ENCODE measurements around the gene CSK. TPM values are rescaled to one million over a fixed set of nuclear protein-coding genes. Genes with fewer than 3 reads are reported as not detected.

Gene CSK
- total RNA-seq, 2 donors from 2014 or later = 188 to 208 TPM

DNA sequence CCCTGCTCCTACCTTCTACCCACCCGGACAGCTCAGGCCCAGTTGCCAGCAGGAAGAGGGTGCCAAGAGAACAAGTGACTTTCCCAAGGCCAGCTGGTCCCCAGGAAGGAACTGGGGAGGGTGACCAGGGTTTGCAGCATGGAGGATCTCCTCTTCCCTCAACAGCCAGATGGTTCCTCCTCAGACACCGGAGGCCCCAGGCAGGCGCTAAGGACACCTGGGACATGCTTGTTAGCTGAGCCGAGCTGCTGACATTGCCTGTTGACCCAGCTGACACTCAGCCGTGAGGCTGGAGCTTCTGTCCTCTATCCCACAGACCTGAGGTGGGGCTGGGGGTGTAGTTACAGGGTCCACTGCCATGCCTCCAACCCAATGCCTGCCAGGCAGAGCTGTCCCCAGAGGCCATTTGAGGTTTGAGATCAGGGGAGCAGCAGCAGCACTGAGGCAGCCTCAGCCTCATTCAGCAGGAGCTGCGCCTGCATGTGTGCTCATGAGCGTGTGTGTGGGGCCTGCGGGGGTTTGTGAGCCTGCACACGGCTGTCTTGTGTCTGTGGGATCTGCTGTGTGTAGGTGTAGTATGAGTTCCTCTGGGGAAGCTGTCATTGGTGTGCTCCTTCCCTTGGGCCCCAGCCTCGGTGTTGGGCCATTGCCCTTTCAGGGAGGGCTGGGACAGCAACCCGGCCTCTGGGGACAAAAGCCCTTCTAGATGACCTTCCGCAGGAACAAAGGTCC lies 51.7 kb downstream of the CSK start:
- Mint-ChIP-seq H3K4me3 (no peak overlapping the region), H3K27me3 (peaks cover 6% of the 10 kb centered on the region), H3K36me3 (ENCODE audit: low read depth) (no peaks in the 10 kb centered on the region), H3K4me1 (peaks cover 11% of the 10 kb centered on the region), H3K27ac (peak overlapping the region; percentile 53)
- DNase-seq = no peak
- no peak for ATAC-seq
- H3K9me3 ChIP-seq (ENCODE audit: control insufficient read depth, low read length, poor library complexity, severe bottlenecking) = no peaks in the 10 kb centered on the region

DNA sequence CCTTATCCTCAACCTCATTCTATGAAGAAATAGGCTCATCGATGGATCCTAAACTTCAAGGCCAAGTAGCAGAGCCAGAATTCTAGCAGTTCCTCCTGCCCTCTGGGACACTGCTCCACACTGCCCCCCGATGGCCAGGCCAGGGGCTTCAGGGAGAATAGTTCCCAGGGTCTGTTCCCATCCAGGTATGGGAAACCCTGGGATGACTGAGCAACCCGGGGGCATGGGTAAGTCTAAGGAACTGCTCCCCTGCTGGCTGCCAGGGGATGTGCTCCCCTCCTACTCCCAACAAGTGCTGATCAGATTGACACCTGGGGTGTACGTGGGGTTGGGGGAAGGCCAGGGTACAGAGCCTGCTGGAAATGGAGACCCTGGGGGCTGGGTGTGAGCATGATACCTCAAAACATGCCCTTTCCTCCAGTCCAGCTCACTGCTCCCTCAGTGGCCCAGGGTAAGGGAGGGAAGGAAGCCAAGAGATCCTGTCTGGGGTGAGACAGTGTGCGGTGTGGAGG lies 53.5 kb downstream of the CSK start:
- no peaks in the 10 kb centered on the region for H3K9me3 ChIP-seq (ENCODE audit: control insufficient read depth, low read length, poor library complexity, severe bottlenecking)
- H3K36me3 Mint-ChIP-seq (ENCODE audit: low read depth) = no peaks in the 10 kb centered on the region
- ATAC-seq (peak; percentile 59), DNase-seq (peak in 2 of 3 donors; percentile 25 to 34)
- H3K27ac Mint-ChIP-seq = peak overlapping the region; percentile 8
- H3K27me3 Mint-ChIP-seq = no peaks in the 10 kb centered on the region
- peaks cover 12% of the 10 kb centered on the region for H3K4me1 Mint-ChIP-seq
- no peak overlapping the region for H3K4me3 Mint-ChIP-seq

DNA sequence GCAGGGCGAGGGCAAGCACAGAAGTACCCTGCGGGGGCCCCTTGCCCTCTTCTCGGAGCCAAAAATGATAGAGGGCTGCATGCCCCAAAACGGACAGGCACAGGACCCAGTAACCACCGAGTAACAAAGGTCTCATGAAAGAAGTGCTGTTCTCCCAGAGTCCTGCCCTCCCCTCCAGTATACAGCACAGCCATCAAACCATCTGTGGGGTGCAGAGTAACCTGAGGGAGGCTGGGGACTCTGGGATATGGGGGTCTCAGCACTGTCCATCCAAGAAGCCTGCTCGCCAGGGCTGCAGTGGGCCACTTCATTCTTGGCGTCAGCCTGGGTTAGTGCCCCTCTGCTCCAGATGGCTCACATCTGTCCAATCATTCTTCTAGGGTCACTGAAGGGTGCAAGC lies 55.0 kb downstream of the CSK start:
- ATAC-seq (no peak), DNase-seq (no peak)
- H3K27ac Mint-ChIP-seq = no peak overlapping the region
- peaks cover 21% of the 10 kb centered on the region for H3K4me1 Mint-ChIP-seq
- no peaks in the 10 kb centered on the region for H3K36me3 Mint-ChIP-seq (ENCODE audit: low read depth)
- H3K4me3 Mint-ChIP-seq = no peak overlapping the region
- no peaks in the 10 kb centered on the region for H3K9me3 ChIP-seq (ENCODE audit: control insufficient read depth, low read length, poor library complexity, severe bottlenecking)
- no peaks in the 10 kb centered on the region for H3K27me3 Mint-ChIP-seq

DNA sequence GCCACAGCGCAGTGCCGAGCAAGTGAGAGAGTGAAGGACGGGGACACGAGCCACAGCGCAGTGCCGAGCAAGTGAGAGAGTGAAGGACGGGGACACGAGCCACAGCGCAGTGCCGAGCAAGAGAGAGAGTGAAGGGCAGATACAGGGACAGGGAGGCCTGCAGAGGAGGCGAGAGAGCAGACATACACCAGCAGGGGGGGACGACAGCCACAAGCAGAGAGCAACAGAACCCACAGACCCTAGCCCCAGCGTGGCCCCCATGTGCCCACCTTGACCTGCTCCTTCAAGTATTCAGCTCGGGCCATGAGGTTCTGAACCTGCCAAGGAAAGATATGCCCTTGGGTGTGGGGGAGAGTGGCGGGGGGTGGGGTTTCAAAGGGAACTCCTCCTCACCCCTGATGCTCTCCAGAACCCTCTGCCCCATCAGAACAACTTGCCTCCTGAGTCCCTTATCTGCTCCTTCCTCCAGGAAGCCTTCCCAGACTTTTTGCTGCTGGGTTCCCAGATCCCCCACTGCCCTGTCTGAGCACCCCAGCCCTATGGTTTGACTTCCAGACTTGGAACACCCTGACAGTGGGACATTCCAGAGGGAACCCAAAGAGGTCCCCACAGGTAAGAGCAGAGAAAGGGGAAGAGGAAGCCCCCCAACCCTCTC lies 55.7 kb downstream of the CSK start:
- H3K36me3 Mint-ChIP-seq (ENCODE audit: low read depth) = no peaks in the 10 kb centered on the region
- DNase-seq (no peak), ATAC-seq (no peak)
- peak overlapping the region; percentile 51 for H3K27ac Mint-ChIP-seq
- H3K4me1 Mint-ChIP-seq = peaks cover 24% of the 10 kb centered on the region
- H3K27me3 Mint-ChIP-seq = no peaks in the 10 kb centered on the region
- no peaks in the 10 kb centered on the region for H3K9me3 ChIP-seq (ENCODE audit: control insufficient read depth, low read length, poor library complexity, severe bottlenecking)
- H3K4me3 Mint-ChIP-seq = no peak overlapping the region

DNA sequence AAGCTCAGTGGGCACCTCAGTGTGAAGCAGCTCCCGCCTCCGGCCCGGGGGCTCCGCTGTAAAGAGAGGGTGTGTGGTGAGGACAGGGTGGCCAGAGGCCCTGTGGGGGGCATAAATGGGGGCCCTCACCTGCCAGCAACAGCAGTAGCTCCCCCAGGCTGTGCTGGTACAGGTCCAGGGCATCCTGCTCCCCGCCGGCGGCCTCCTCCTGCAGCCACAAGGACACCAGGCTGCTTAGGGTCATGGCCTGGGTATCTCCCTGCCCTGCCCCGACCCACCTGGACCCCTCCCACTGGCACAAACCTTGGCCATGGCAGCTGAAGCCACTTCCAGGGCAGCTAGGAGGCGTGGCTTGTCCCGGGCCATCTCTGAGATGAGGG lies 56.2 kb downstream of the CSK start:
- Mint-ChIP-seq H3K27ac (peak overlapping the region; percentile 51), H3K27me3 (no peaks in the 10 kb centered on the region), H3K36me3 (ENCODE audit: low read depth) (no peaks in the 10 kb centered on the region), H3K4me3 (no peak overlapping the region), H3K4me1 (peaks cover 23% of the 10 kb centered on the region)
- ATAC-seq (no peak), DNase-seq (no peak)
- no peaks in the 10 kb centered on the region for H3K9me3 ChIP-seq (ENCODE audit: control insufficient read depth, low read length, poor library complexity, severe bottlenecking)

DNA sequence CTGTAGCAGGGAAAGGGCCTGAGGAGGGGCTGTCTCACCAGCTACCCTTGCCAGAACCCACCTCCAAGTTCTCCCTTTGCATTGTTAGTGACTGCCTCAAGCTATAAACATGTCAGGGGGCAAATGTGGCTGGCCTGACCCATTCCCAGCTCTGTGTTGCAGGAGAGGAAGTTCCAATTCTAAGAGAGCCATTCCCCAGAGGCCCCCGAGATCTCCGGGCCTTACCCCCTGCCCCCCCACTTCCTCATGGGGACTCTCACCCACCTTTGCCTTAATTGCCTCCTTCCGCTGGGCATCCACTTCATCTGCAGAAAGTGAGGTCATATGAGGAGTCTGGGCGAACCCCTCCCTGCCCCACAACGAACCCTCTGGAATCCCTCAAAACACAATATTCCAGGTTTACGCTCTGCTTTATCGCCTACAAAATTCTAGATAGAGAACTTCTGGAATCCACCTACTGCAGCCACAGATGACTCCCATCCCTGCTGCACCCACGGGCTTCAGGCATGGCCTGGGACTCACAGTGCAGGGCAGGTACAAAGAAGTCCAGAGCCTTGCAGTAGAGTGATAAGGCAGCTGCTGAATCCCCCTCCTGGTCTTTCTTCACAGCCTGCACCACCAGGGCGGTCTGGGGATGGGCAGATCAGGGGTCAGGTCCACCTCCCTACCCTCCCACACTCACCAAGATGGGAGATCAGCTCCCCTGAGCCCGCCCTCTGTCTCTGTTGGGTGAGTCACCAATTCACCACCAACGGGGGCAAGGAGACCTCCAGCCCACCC lies 57.1 kb downstream of the CSK start:
- H3K4me1 Mint-ChIP-seq = peaks cover 26% of the 10 kb centered on the region
- no peaks in the 10 kb centered on the region for H3K36me3 Mint-ChIP-seq (ENCODE audit: low read depth)
- DNase-seq (no peak), ATAC-seq (no peak)
- no peaks in the 10 kb centered on the region for H3K27me3 Mint-ChIP-seq
- no peak overlapping the region for H3K4me3 Mint-ChIP-seq
- no peak overlapping the region for H3K27ac Mint-ChIP-seq
- H3K9me3 ChIP-seq (ENCODE audit: control insufficient read depth, low read length, poor library complexity, severe bottlenecking) = no peaks in the 10 kb centered on the region

DNA sequence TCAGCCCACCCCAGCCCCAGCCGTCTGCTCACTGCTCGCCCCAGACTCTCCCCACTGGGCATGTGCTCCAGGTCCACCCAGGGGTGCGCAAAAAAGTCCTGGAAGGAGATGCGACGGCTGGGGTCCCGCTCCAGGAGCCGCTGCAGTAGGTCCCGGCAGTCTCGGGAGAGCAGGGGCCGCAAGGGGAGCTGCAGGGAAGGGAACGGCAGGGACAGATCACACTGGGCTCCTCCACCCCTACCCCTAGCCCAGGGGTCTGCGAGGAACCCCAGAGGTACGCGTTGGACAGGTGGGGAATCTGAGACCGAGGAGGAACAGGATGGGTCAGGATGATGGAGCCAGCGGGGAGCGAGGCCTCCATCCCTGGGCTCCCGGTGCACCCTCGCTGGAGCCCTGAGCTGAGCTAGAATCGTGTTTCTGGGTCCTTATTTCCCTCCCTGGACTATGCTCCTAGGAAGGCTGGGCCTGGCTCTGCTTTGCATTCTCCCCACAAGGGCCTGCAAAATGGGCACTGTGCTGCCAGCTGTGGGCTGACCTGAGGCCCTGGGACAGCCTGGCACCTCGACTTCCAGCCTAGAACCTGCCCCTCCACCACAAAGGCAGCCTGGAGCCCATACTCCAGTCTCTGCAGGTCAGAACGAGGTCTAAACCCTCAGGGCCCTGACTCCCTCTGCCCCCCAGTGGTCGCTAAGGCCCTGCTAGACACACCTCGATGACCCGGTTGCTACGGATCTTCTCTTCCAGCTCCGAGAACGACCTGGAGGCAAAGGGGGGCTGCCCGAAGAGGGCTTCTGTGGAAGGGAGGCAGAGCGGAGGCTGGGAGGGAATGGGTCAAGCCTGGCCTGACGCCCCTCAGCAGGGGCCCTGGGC lies 57.9 kb downstream of the CSK start:
- Mint-ChIP-seq H3K4me3 (no peak overlapping the region), H3K27ac (no peak overlapping the region)

DNA sequence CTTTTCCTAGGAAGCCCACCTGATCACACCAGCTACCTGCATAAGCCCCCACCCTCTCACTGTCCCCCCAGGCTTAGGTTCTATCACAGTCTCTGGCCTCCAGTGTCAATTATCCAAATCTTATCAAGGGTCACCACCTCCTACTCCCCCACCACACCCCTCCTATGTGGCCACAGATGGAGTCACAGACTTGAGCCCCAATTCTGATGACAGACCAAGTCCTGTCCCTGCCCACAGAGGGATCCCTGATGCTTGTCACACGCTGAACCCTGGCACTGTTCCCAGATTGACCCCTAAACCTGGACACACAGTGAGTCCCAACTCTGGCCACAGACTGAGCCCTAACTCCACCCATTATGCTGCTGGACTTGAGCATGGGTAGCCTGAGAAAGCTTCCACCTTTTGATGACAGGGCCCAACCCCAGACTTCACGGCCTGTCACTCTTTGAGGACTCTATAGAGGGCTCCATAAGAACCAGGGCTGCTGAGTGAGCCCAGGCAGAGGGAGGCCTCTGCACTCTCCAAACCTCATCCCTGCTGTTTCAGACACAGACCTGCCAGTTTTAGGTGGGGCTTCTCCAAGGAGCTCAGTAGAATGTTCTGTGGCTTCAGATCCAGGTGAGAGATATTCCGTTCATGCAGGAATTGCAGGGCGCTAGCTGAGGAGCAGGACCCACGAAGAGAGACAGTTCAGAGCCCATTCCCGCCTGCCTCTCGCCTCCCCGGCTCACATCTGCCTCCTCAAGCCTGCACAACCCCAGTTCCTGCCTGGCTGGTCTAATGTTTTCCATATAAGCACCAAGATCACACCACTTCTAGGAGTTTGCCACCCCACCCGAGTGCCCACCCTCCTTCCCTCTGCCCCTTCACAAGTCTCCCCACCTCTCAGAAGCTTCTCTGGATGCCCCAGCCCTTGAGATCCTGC lies 59.2 kb downstream of the CSK start:
- no peaks in the 10 kb centered on the region for H3K9me3 ChIP-seq (ENCODE audit: control insufficient read depth, low read length, poor library complexity, severe bottlenecking)
- ATAC-seq = no peak
- Mint-ChIP-seq H3K4me1 (peaks cover 37% of the 10 kb centered on the region), H3K27me3 (no peaks in the 10 kb centered on the region), H3K4me3 (peak overlapping the region; percentile 90), H3K36me3 (ENCODE audit: low read depth) (no peaks in the 10 kb centered on the region), H3K27ac (no peak overlapping the region)
- no peak for DNase-seq

More for the DNA sequence above, 57.9 kb downstream of the CSK start:
- Mint-ChIP-seq H3K27me3 (no peaks in the 10 kb centered on the region), H3K4me1 (peaks cover 32% of the 10 kb centered on the region), H3K36me3 (ENCODE audit: low read depth) (no peaks in the 10 kb centered on the region)
- DNase-seq = no peak
- no peak for ATAC-seq
- no peaks in the 10 kb centered on the region for H3K9me3 ChIP-seq (ENCODE audit: control insufficient read depth, low read length, poor library complexity, severe bottlenecking)

DNA sequence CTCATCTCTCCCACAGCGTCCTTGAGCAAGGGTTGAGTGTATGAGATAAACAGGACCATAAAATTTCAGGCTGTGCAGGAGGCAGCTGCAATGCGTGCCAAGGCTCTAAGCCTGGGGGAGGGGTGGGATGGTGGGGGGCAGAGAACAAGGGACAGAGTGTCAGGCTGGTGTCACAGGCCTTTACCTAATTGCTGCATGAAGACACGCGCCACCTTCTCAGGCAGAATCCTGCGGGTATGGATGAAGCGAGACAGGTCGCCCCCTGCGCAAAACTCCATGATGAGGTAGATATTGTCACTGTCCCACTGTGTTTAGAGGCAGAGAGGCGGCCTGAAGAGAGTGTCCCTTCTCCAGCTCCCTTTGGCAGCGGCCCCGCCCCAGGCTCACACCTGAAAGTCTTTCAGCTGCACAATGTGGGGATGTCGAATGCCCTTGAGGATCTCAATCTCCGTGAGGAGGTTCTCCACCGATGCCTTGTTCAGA lies 60.1 kb downstream of the CSK start:
- H3K27ac Mint-ChIP-seq = no peak overlapping the region
- H3K9me3 ChIP-seq (ENCODE audit: control insufficient read depth, low read length, poor library complexity, severe bottlenecking) = no peaks in the 10 kb centered on the region
- DNase-seq (no peak), ATAC-seq (no peak)
- H3K4me1 Mint-ChIP-seq = peaks cover 37% of the 10 kb centered on the region
- H3K27me3 Mint-ChIP-seq = no peaks in the 10 kb centered on the region
- no peaks in the 10 kb centered on the region for H3K36me3 Mint-ChIP-seq (ENCODE audit: low read depth)
- H3K4me3 Mint-ChIP-seq = peak overlapping the region; percentile 90

DNA sequence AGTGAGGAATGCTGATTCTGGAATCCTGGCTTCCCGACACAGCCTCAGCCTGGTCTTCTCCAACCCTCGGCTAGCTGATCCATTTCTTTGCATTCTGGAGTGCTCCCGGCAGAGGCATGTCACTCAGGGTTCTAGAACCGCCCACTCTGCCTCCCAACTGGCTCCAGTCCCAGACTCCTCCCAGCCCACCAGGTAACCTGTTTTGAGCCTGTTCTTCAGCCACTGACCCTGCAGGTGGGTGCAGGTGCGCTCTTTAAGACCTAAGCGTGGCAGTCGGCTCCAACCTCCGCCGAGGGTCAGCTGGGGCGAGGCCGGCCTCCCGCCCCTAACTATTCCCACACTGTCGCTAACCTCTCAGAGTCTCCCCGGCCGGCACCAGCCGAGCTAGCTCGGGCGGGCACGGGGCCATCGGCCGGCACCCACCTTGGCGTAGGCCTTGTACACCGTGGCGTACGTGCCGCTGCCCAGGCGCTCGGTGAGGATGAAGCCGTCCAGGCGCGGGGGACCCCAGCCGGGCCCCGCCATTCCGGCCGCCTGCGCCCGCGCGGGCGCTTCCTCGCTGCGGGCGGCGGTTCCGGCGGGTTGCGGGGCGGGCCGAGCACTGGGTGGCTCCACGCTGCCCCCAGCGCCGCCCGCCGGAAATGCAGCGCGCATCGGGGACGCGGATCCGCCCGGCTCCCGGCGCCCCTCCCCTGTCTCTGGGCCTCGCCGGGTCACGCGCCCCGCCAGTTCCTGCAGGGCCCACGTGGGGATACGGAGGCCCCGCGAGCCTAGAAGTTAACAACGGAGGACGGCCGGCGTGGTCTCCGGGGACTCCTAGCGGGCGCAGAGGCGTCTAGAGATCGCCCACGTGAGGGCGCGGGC lies 60.9 kb downstream of the CSK start, which contains the start of gene ULK3:
ULK3 (minus strand) TSS at position 576 of the 864 bp plus-strand sequence; CDS start at position 525, 51 bp downstream.
- Mint-ChIP-seq H3K27me3 (no peaks in the 10 kb centered on the region), H3K4me3 (peak within 1 kb of the TSS; percentile 90), H3K4me1 (peaks cover 37% of the 10 kb centered on the region), H3K36me3 (ENCODE audit: low read depth) (no peaks in the 10 kb centered on the region), H3K27ac (peak within 1 kb of the TSS; percentile 66)
- H3K9me3 ChIP-seq (ENCODE audit: control insufficient read depth, low read length, poor library complexity, severe bottlenecking) = no peaks in the 10 kb centered on the region
- peak; percentile 91 to 94 (median 93) for DNase-seq
- peak; percentile 93 for ATAC-seq

DNA sequence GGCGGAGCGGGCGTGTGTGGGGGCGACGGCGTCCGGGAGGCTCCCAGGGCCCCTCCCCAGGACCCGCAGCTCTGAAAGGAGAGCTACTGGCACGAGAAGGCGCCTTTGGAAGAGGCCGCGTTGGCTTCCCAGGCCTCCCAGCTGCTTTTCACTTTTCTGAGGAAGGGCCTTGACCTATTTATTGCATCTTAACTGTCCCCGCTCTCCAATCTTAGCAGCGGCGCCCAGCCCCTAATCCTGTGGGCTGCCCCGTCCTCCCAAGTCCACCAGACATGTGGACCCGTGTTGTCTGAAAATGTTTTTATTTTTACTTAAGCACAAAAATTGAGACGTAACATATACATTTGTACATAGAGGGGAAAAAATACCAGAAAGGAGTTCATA lies 61.6 kb downstream of the CSK start:
- Mint-ChIP-seq H3K4me3 (peak overlapping the region; percentile 90), H3K27me3 (no peaks in the 10 kb centered on the region), H3K4me1 (peaks cover 37% of the 10 kb centered on the region), H3K27ac (peak overlapping the region; percentile 66), H3K36me3 (ENCODE audit: low read depth) (no peaks in the 10 kb centered on the region)
- no peak for ATAC-seq
- DNase-seq = no peak
- H3K9me3 ChIP-seq (ENCODE audit: control insufficient read depth, low read length, poor library complexity, severe bottlenecking) = no peaks in the 10 kb centered on the region
